Measurements from ENCODE around the gene PIGN. TPM values are rescaled to one million over a fixed set of nuclear protein-coding genes. Genes with fewer than 3 reads are reported as not detected.
"Not testable (repeated sequence)": the region's sequence is repeated elsewhere in the genome, so short reads cannot be mapped to it uniquely, and the experiment has no call there.

PIGN gene
- polyA plus RNA-seq, 3 donors, result 4.1 to 14.7 (median 14.6) TPM

DNA sequence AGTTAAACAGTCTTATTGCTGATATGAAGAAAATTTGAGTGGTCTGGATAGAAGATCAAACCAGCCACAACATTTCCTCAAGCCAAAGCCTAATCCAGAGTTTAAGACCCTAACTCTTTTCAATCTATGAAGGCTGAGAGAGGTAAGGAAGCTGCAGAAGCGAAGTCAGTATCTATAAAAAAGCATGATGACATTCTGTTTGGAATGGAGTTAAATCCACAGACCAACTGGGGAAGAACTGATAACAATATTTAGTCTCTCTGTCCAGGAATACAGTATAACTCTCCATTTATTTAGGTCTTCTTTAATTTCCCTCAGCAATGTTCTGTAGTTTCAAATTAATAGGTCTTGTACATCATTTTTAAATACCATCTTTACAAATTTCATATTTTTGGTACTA lies 16.0 kb downstream of the PIGN start:
- H3K4me2 ChIP-seq (replicated peaks; ENCODE audit: extremely low read depth, low read length, poor library complexity, severe bottlenecking), result no peak overlapping the region
- peaks cover 8% of the 10 kb centered on the region for H3K79me2 ChIP-seq (ENCODE audit: insufficient read depth, low read length)
- no peak overlapping the region for H2AFZ ChIP-seq (ENCODE audit: insufficient read depth, low read depth, low read length, poor library complexity, severe bottlenecking)
- peaks cover 11% of the 10 kb centered on the region for H3K4me1 Mint-ChIP-seq
- H3K9me3 Mint-ChIP-seq, result peaks cover 0 to 15% (median 3%) of the 10 kb centered on the region in 7 donors
- H3K4me1 ChIP-seq (ENCODE audit: control insufficient read depth in 1 of 2, insufficient read depth in 2 of 2, low read length in 2 of 2), result no peaks in the 10 kb centered on the region
- no peaks in the 10 kb centered on the region for H4K20me1 ChIP-seq (ENCODE audit: insufficient read depth, low read length)
- H3K36me3 Mint-ChIP-seq, result peaks cover 6 to 12% of the 10 kb centered on the region in 2 donors
- H3K27me3 Mint-ChIP-seq (ENCODE audit: low read depth in 3 of 3), result no peaks in the 10 kb centered on the region
- no CpG with 5 or more reads among the region's 1 CpG for WGBS (ENCODE audit: insufficient coverage)
- TF ChIP-seq, protein P1, sequence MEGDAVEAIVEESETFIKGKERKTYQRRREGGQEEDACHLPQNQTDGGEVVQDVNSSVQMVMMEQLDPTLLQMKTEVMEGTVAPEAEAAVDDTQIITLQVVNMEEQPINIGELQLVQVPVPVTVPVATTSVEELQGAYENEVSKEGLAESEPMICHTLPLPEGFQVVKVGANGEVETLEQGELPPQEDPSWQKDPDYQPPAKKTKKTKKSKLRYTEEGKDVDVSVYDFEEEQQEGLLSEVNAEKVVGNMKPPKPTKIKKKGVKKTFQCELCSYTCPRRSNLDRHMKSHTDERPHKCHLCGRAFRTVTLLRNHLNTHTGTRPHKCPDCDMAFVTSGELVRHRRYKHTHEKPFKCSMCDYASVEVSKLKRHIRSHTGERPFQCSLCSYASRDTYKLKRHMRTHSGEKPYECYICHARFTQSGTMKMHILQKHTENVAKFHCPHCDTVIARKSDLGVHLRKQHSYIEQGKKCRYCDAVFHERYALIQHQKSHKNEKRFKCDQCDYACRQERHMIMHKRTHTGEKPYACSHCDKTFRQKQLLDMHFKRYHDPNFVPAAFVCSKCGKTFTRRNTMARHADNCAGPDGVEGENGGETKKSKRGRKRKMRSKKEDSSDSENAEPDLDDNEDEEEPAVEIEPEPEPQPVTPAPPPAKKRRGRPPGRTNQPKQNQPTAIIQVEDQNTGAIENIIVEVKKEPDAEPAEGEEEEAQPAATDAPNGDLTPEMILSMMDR (IDR thresholded peaks at IDR 0.05), result no peak
- H3K27ac ChIP-seq (ENCODE audit: low read depth in 1 of 2, low read length in 2 of 2), result no peak overlapping the region
- peaks cover 0 to 2% of the 10 kb centered on the region in 2 donors for H3K9me3 ChIP-seq (replicated peaks in 1 of 2; ENCODE audit: control insufficient read depth in 1 of 2, insufficient read depth in 1 of 2, low read length in 2 of 2)
- no peak for DNase-seq
- intact Hi-C loops (cut with micrococcal nuclease), result no loop called here
- no peak overlapping the region for H3K9ac ChIP-seq (ENCODE audit: insufficient read depth, low read length, poor library complexity, severe bottlenecking)
- H3K4me3 ChIP-seq (replicated peaks in 1 of 3; ENCODE audit: low read depth in 2 of 3, low read length in 3 of 3), result no peak overlapping the region
- no peaks in the 10 kb centered on the region for H3K27me3 ChIP-seq (ENCODE audit: control insufficient read depth in 2 of 2, insufficient read depth in 2 of 2, low read length in 2 of 2)
- no peak overlapping the region for H3K4me3 Mint-ChIP-seq
- no peak overlapping the region for H3K27ac Mint-ChIP-seq
- H3K36me3 ChIP-seq (replicated peaks in 1 of 2; ENCODE audit: control insufficient read depth in 1 of 2, insufficient read depth in 2 of 2, low read length in 2 of 2), result no peaks in the 10 kb centered on the region

DNA sequence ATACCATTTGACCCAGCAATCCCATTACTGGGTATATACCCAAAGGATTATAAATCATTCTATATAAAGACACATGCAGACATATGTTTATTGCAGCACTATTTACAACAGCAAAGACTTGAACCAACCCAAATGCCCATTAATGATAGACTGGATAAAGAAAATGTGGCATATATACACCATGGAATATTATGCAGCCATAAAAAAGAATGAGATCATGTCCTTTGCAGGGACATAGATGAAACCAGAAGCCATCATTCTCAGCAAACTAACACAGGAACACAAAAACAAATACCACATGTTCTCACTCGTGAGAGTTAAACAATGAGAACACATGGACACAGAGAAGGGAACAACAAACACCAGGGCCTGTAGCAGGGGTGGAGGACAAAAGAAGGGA lies 20.3 kb downstream of the PIGN start:
- H4K20me1 ChIP-seq (ENCODE audit: insufficient read depth, low read length); H3K4me2 ChIP-seq (replicated peaks; ENCODE audit: extremely low read depth, low read length, poor library complexity, severe bottlenecking); H3K79me2 ChIP-seq (ENCODE audit: insufficient read depth, low read length); H3K4me3 ChIP-seq (replicated peaks in 1 of 3; ENCODE audit: low read depth in 2 of 3, low read length in 3 of 3); H3K4me1 ChIP-seq (ENCODE audit: control insufficient read depth in 1 of 2, insufficient read depth in 2 of 2, low read length in 2 of 2); H3K36me3 ChIP-seq (replicated peaks in 1 of 2; ENCODE audit: control insufficient read depth in 1 of 2, insufficient read depth in 2 of 2, low read length in 2 of 2); DNase-seq; H2AFZ ChIP-seq (ENCODE audit: insufficient read depth, low read depth, low read length, poor library complexity, severe bottlenecking); intact Hi-C loops (cut with micrococcal nuclease); H3K9me3 ChIP-seq (replicated peaks in 1 of 2; ENCODE audit: control insufficient read depth in 1 of 2, insufficient read depth in 1 of 2, low read length in 2 of 2); H3K9ac ChIP-seq (ENCODE audit: insufficient read depth, low read length, poor library complexity, severe bottlenecking); H3K27me3 Mint-ChIP-seq (ENCODE audit: low read depth in 3 of 3); H3K4me3 Mint-ChIP-seq; H3K27ac Mint-ChIP-seq; H3K27me3 ChIP-seq (ENCODE audit: control insufficient read depth in 2 of 2, insufficient read depth in 2 of 2, low read length in 2 of 2); H3K27ac ChIP-seq (ENCODE audit: low read depth in 1 of 2, low read length in 2 of 2): not testable (repeated sequence)
- no CpG with 5 or more reads among the region's 1 CpG for WGBS (ENCODE audit: insufficient coverage)
- peaks cover 14 to 16% of the 10 kb centered on the region in 2 donors for H3K36me3 Mint-ChIP-seq
- peaks cover 0 to 28% (median 9%) of the 10 kb centered on the region in 7 donors for H3K9me3 Mint-ChIP-seq
- H3K4me1 Mint-ChIP-seq, result peaks cover 14% of the 10 kb centered on the region

Measured in CD14-positive monocyte (primary cell).